ENCODE data around the gene ZNF714. TPM values are rescaled to one million over a fixed set of nuclear protein-coding genes. Genes with fewer than 3 reads are reported as not detected.

ZNF714 gene
- total and polyA plus RNA-seq, 10 of the 15 experiments (the other 5 are each of a cell fraction or from before 2014, with no cell fraction given) = 4.9 to 13.2 (median 9.1) TPM

GRCh38 chr19:21141787-21142464 lies 59.9 kb downstream of the ZNF714 start, which contains the start of gene ZNF431 (continued):
- TF ChIP-seq, protein P1, sequence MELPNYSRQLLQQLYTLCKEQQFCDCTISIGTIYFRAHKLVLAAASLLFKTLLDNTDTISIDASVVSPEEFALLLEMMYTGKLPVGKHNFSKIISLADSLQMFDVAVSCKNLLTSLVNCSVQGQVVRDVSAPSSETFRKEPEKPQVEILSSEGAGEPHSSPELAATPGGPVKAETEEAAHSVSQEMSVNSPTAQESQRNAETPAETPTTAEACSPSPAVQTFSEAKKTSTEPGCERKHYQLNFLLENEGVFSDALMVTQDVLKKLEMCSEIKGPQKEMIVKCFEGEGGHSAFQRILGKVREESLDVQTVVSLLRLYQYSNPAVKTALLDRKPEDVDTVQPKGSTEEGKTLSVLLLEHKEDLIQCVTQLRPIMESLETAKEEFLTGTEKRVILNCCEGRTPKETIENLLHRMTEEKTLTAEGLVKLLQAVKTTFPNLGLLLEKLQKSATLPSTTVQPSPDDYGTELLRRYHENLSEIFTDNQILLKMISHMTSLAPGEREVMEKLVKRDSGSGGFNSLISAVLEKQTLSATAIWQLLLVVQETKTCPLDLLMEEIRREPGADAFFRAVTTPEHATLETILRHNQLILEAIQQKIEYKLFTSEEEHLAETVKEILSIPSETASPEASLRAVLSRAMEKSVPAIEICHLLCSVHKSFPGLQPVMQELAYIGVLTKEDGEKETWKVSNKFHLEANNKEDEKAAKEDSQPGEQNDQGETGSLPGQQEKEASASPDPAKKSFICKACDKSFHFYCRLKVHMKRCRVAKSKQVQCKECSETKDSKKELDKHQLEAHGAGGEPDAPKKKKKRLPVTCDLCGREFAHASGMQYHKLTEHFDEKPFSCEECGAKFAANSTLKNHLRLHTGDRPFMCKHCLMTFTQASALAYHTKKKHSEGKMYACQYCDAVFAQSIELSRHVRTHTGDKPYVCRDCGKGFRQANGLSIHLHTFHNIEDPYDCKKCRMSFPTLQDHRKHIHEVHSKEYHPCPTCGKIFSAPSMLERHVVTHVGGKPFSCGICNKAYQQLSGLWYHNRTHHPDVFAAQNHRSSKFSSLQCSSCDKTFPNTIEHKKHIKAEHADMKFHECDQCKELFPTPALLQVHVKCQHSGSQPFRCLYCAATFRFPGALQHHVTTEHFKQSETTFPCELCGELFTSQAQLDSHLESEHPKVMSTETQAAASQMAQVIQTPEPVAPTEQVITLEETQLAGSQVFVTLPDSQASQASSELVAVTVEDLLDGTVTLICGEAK (IDR thresholded peaks at IDR 0.05; ENCODE audit: borderline replicate concordance) = peak; percentile 74; the same call in 1 of the 2 replicates
- TF ChIP-seq NBN (IDR thresholded peaks at IDR 0.05) (0 out of 2 replicates have a peak, but pooled peaks have one; percentile 47), ZBTB33 (IDR thresholded peaks at IDR 0.05) (no peak), ASH2L (IDR thresholded peaks at IDR 0.05; ENCODE audit: borderline replicate concordance, low read depth) (0 out of 2 replicates have a peak, but pooled peaks have one; percentile 31), NKRF (conservative IDR thresholded peaks at IDR 0.05) (peak; percentile 88), RELA (IDR thresholded peaks at IDR 0.05; ENCODE audit: borderline replicate concordance, partially characterized antibody) (no peak), IRF3 (IDR thresholded peaks at IDR 0.05) (peak; percentile 63; the same call in 1 of the 2 replicates), NFIC (IDR thresholded peaks at IDR 0.05; ENCODE audit: low read depth, low read length) (no peak), NFYA (IDR thresholded peaks at IDR 0.05; ENCODE audit: borderline replicate concordance, low read depth, low read length) (peak; percentile 35; the same call in 1 of the 2 replicates), SMARCA5 (IDR thresholded peaks at IDR 0.05) (peak; percentile 30; the same call in 1 of the 2 replicates), BMI1 (IDR thresholded peaks at IDR 0.05; ENCODE audit: borderline replicate concordance) (no peak), EP300 (IDR thresholded peaks at IDR 0.05; ENCODE audit: borderline replicate concordance in 1 of 2, control insufficient read depth in 1 of 2, low read depth in 2 of 2, low read length in 2 of 2) (no peak), RUNX3 (IDR thresholded peaks at IDR 0.05; ENCODE audit: low read length) (peak; percentile 58; the same call in 1 of the 2 replicates), TCF7 (IDR thresholded peaks at IDR 0.05; ENCODE audit: borderline replicate concordance) (no peak)
- TF ChIP-seq, protein P2, sequence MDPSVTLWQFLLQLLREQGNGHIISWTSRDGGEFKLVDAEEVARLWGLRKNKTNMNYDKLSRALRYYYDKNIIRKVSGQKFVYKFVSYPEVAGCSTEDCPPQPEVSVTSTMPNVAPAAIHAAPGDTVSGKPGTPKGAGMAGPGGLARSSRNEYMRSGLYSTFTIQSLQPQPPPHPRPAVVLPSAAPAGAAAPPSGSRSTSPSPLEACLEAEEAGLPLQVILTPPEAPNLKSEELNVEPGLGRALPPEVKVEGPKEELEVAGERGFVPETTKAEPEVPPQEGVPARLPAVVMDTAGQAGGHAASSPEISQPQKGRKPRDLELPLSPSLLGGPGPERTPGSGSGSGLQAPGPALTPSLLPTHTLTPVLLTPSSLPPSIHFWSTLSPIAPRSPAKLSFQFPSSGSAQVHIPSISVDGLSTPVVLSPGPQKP (IDR thresholded peaks at IDR 0.05; ENCODE audit: low read depth, low read length) = peak; percentile 37; the same call in 1 of the 2 replicates
